Measurements from ENCODE around the gene VEGFC.

GRCh38 chr4:176654565-176655216 is 138.0 kb downstream of the VEGFC start:
- TF ChIP-seq CTCF (IDR thresholded peaks at IDR 0.05) (no peak), POLR2A (IDR thresholded peaks at IDR 0.05) (no peak)
